ENCODE measurements around the gene HS3ST5.

DNA sequence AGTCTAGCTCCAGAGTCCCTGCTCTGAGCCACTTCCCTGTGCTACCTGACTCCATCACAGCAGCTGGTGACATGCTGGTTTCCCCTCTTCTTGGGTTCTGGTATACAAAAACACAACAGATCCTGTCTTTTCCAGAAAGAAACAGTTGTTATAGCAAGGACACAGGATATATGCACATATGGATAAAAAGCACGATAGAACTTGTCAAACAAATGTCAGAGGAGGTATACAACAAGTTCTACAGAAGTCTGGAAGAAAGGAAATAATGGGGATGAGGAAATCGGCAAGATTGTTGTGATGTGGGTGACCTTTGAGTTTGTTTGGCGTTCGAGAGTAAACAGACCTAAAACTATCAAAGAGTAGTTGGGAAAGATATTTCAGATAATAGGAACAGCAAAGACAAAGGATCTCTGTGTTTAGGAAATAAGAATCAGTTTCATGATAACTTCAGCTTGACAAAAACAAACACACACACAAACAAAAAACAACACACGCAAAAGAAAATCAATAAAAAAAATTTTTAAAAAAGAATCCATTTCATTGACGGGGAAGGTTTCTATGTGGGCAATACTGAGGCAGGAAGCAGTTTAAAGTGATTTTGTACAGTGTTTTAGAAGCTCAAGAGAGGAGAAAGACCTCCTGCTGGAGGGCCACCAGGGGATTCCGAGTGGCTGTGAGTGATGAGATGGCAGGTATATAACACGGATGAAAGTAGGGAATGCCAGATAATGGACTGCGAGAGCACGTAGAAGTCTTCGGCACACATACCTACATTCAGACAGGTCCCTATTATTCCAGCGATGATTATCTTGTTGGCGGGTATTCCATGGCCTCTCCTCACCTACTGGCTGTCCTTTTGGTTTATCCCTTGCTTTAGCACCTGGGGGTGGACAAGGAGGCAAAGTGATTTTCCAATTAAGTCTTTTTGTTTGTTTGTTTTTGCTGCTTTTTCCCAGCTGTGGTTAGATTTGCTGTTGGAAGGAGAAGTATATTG lies 174.9 kb downstream of the HS3ST5 start:
- TF ChIP-seq, protein P1, sequence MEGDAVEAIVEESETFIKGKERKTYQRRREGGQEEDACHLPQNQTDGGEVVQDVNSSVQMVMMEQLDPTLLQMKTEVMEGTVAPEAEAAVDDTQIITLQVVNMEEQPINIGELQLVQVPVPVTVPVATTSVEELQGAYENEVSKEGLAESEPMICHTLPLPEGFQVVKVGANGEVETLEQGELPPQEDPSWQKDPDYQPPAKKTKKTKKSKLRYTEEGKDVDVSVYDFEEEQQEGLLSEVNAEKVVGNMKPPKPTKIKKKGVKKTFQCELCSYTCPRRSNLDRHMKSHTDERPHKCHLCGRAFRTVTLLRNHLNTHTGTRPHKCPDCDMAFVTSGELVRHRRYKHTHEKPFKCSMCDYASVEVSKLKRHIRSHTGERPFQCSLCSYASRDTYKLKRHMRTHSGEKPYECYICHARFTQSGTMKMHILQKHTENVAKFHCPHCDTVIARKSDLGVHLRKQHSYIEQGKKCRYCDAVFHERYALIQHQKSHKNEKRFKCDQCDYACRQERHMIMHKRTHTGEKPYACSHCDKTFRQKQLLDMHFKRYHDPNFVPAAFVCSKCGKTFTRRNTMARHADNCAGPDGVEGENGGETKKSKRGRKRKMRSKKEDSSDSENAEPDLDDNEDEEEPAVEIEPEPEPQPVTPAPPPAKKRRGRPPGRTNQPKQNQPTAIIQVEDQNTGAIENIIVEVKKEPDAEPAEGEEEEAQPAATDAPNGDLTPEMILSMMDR (IDR thresholded peaks at IDR 0.05): no peak
- TF ChIP-seq POLR2A (IDR thresholded peaks at IDR 0.05): no peak
- TF ChIP-seq POLR2AphosphoS5 (IDR thresholded peaks at IDR 0.05): no peak
- TF ChIP-seq EP300 (IDR thresholded peaks at IDR 0.05): no peak

Measured in sigmoid colon (tissue), 4 donors.